K562 (cell line): Measurements from ENCODE around the gene ZDHHC5. TPM values are rescaled to one million over a fixed set of nuclear protein-coding genes. Genes with fewer than 3 reads are reported as not detected.

Experiments
- BCOR ChIP-seq: fragments of 450-650 bp; IDR thresholded peaks from 2 replicates; pipeline ENCODE4 v1.6.1; 2016
- MYBL2 ChIP-seq, 2 experiments: fragments of 450-650 bp in 1 of 2; sonication (generic) in 1 of 2; formaldehyde crosslinking in 1 of 2; IDR thresholded peaks; 2 replicates each; pipeline versions ENCODE4 v1.6.1 to v1.8.1; 2017 to 2022; ENCODE audit warnings: borderline replicate concordance in 1 of 2, inconsistent platforms in 1 of 2, low read depth in 1 of 2, mild to moderate bottlenecking in 1 of 2, missing genetic modification reagents in 1 of 2, moderate library complexity in 1 of 2
- POLR2B ChIP-seq: fragments of 450-650 bp; IDR thresholded peaks from 2 replicates; pipeline ENCODE4 v1.6.1; 2018; ENCODE audit warnings: low read depth; ENCODE audit not compliant: partially characterized antibody
- SAP30 ChIP-seq: fragments of 200-600 bp; sonication (generic); IDR thresholded peaks from 2 replicates; pipeline ENCODE4 v1.6.1; 2012; ENCODE audit warnings: borderline replicate concordance, low read depth, mild to moderate bottlenecking, moderate library complexity, low read length, control low read depth, inconsistent platforms; ENCODE audit not compliant: insufficient read depth, poor library complexity, severe bottlenecking
- ZBTB7A ChIP-seq: IDR thresholded peaks from 2 replicates; pipeline ENCODE4 v1.6.1; 2011; ENCODE audit warnings: low read depth, mild to moderate bottlenecking, low read length, moderate library complexity, borderline replicate concordance; ENCODE audit not compliant: control insufficient read depth
- ZNF23 ChIP-seq: fragments of 250-450 bp; sonication (Bioruptor Pico); IDR thresholded peaks from 2 replicates; pipeline ENCODE4 v1.4.0; 2020; ENCODE audit warnings: mild to moderate bottlenecking
- ZNF282 ChIP-seq: sonication (generic); formaldehyde crosslinking; IDR thresholded peaks from 2 replicates; pipeline ENCODE4 v1.8.1; 2023; ENCODE audit warnings: missing genetic modification reagents
- polyA plus RNA-seq, 8 experiments: library from polyadenylated mRNA; depleted of rRNA in 4 of 8; stranded (reverse) in 5 of 8; unstranded in 3 of 8; fragments of >200 nt; fragmentation: Nextera tagmentation in 2 of 8; fragmentation: Illumina TruSeq in 1 of 8; extraction: Ambion mirVana in 2 of 8; extraction: Trizol in 1 of 8; gene quantifications; 2 replicates each; pipeline versions ENCODE4 v1.2.1 to v1.2.3, GENCODE V29; 2011 to 2014; ENCODE audit warnings: inconsistent platforms in 1 of 8, missing spikeins in 1 of 8
- total RNA-seq, 7 experiments: library from RNA; depleted of rRNA in 6 of 7; stranded (reverse); fragments of >200 nt in 6 of 7; fragmentation: Illumina TruSeq in 2 of 7; extraction: Trizol in 2 of 7; gene quantifications; 2 replicates each; pipeline versions ENCODE4 v1.2.1 to v1.2.3, GENCODE V29; 2011 to 2021; ENCODE audit warnings: low replicate concordance in 1 of 7
- TF ChIP-seq, protein P1 (sequence below): fragments of 200-800 bp; sonication (Bioruptor generic); IDR thresholded peaks from 2 replicates; pipeline ENCODE4 v1.6.1; 2016; ENCODE audit warnings: missing genetic modification characterization, missing compliant biosample characterization
- TF ChIP-seq, protein P2 (sequence below): fragments of 250-450 bp; sonication (Bioruptor Pico); IDR thresholded peaks from 2 replicates; pipeline ENCODE4 v1.4.0; 2020; ENCODE audit warnings: mild to moderate bottlenecking

ZDHHC5 gene
- total and polyA plus RNA-seq, 9 of the 15 experiments (the other 6 are each of a cell fraction or from before 2014, with no cell fraction given): 3.8 to 64.2 (median 35.9) TPM

DNA sequence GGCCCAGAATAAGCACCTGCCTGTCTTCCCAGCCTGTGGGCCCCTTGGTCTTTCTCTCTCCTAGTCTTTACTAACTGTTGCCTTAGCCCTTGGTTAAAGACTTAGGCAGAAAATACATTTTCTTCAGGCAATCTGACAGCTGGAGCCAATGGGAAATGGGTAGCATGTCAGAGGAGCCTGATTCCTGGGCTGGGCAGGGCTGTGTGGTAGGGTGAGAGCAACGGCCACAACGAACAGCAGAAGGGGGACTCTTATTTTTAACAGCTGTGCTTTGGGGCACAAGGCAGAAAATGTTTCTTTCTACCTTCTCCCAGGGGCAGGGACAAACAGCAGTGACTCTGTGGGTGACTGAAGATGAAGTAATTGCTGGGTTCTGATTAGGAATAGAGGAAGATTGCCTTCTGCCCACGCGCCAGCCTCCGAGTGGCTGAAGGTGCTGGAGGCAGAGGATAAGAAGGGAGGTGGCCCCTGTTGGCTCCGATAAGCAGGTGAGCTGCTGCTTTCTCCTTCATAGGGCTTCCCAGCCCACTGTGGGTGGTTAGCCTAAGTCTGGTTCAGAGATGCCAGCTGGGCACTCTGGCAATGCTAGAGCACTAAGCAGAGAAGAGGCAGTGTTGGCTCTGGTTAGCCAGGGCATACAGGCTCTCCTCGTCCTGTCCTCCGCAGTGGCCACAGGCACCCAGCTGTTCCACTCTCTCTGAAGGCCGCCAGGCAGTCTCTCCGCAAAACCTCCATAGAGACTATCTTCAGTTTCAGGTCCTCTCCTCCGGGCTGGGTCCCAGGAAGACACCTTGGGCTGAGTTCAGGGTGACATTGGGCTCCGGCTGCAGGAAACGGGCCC, 19.7 kb upstream of the ZDHHC5 start (continued):
- TF ChIP-seq, protein P1, sequence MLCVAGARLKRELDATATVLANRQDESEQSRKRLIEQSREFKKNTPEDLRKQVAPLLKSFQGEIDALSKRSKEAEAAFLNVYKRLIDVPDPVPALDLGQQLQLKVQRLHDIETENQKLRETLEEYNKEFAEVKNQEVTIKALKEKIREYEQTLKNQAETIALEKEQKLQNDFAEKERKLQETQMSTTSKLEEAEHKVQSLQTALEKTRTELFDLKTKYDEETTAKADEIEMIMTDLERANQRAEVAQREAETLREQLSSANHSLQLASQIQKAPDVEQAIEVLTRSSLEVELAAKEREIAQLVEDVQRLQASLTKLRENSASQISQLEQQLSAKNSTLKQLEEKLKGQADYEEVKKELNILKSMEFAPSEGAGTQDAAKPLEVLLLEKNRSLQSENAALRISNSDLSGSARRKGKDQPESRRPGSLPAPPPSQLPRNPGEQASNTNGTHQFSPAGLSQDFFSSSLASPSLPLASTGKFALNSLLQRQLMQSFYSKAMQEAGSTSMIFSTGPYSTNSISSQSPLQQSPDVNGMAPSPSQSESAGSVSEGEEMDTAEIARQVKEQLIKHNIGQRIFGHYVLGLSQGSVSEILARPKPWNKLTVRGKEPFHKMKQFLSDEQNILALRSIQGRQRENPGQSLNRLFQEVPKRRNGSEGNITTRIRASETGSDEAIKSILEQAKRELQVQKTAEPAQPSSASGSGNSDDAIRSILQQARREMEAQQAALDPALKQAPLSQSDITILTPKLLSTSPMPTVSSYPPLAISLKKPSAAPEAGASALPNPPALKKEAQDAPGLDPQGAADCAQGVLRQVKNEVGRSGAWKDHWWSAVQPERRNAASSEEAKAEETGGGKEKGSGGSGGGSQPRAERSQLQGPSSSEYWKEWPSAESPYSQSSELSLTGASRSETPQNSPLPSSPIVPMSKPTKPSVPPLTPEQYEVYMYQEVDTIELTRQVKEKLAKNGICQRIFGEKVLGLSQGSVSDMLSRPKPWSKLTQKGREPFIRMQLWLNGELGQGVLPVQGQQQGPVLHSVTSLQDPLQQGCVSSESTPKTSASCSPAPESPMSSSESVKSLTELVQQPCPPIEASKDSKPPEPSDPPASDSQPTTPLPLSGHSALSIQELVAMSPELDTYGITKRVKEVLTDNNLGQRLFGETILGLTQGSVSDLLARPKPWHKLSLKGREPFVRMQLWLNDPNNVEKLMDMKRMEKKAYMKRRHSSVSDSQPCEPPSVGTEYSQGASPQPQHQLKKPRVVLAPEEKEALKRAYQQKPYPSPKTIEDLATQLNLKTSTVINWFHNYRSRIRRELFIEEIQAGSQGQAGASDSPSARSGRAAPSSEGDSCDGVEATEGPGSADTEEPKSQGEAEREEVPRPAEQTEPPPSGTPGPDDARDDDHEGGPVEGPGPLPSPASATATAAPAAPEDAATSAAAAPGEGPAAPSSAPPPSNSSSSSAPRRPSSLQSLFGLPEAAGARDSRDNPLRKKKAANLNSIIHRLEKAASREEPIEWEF (CRISPR knock-in tag): peak; percentile 87; the same call in 1 of the 2 replicates
- TF ChIP-seq MYBL2 (IDR thresholded peaks at IDR 0.05; ENCODE audit: low read depth) (no peak), MYBL2 (CRISPR knock-in tag; IDR thresholded peaks at IDR 0.05; ENCODE audit: borderline replicate concordance) (no peak), POLR2B (no peak), BCOR (peak; percentile 94), SAP30 (no peak), ZNF23 (0 out of 2 replicates have a peak, but pooled peaks have one; percentile 30), ZBTB7A (no peak), ZNF282 (CRISPR knock-in tag) (no peak)
- TF ChIP-seq, protein P2, sequence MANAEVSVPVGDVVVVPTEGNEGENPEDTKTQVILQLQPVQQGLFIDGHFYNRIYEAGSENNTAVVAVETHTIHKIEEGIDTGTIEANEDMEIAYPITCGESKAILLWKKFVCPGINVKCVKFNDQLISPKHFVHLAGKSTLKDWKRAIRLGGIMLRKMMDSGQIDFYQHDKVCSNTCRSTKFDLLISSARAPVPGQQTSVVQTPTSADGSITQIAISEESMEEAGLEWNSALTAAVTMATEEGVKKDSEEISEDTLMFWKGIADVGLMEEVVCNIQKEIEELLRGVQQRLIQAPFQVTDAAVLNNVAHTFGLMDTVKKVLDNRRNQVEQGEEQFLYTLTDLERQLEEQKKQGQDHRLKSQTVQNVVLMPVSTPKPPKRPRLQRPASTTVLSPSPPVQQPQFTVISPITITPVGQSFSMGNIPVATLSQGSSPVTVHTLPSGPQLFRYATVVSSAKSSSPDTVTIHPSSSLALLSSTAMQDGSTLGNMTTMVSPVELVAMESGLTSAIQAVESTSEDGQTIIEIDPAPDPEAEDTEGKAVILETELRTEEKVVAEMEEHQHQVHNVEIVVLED (CRISPR knock-in tag): no peak
